GM18861 (cell line): Measurements from ENCODE around the gene LRP2.
A peak's percentile ranks its signal among the peaks of the same experiment; 100 is the strongest.

Source experiments
- ATAC-seq: cut with Tn5 transposase; IDR thresholded peaks from one replicate; pipeline ENCODE4 v1.9.1; 2021; ENCODE audit not compliant: unreplicated experiment

The LRP2 gene

DNA sequence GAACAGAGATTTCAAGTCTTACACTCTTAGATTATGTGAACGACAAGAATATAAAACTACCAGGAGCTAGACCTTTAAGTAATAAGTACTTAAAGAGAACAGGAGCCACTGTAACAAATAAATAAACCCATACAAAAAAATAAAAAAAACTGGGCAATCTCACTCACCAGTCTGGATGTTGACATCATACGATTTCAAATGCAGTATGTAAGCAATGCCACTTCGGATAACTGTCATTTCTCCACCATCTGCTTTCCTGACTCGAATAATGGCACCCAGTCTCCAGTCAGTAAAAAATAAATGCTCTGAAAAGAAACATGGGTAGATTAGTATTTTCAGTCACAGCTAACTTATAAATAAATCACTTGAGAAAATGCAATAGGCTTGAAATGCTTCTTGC, 115.1 kb downstream of the LRP2 start:
- no peak for ATAC-seq

DNA sequence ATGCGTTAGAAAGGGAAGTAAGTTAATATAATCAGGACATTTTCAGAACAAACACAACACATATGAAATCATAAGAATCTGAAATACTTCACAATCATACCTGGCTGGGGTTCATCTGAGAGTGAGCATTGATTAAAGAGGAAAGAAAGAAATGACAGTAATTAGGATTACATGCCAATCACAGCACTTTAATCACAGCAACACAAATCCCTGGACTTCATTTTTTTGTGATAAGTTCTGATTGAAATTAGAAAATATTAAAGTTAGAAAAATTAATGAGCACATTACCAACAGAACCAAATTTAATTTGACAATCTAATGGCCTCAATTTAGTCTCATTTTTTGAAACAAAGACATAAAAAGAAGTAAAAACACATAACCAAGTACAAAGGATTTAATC, 121.9 kb downstream of the LRP2 start:
- ATAC-seq = no peak

GRCh38 chr2:169237939-169238338, 124.4 kb downstream of the LRP2 start:
- no peak for ATAC-seq

GRCh38 chr2:169237286-169237685, 125.0 kb downstream of the LRP2 start:
- ATAC-seq = no peak

DNA sequence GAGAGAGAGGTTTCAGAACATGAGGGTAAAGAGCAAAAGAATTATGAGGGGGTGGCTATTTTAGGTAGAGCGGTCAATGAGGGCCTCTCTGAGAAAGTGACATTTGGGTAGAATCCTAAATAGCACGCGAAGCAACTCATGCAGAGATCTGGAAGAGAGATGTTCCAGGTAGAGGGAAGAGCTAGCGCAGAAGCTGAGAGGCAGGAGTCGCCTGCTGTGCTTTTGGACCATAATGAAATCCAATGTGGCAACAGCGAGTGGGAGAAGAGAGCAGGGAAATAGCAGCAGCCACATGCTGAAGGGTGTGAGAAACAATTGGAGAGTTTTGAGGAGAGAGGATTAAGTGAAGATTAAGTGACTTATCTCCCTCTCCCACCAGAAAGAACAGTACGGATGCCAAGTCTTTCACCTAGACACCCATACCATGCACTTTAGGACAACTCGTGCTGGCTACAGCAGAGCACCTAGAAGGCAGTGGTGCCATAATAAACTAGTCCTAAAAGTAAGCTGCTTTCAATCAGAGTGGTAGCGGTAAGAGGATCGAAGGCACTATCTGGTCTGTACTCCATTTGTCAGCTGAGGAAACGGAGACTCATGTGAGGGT, 129.7 kb downstream of the LRP2 start:
- no peak for ATAC-seq

- no peak for ATAC-seq
Observed at GRCh38 chr2:169230204-169230603, 132.1 kb downstream of the LRP2 start.

GRCh38 chr2:169229590-169229989, 132.7 kb downstream of the LRP2 start:
- ATAC-seq = no peak

GRCh38 chr2:169225906-169226305, 136.4 kb downstream of the LRP2 start:
- ATAC-seq = no peak

GRCh38 chr2:169225233-169225750, 137.0 kb downstream of the LRP2 start:
- ATAC-seq = no peak

- peak; percentile 59 for ATAC-seq
Observed at GRCh38 chr2:169222665-169223064, 139.7 kb downstream of the LRP2 start.

DNA sequence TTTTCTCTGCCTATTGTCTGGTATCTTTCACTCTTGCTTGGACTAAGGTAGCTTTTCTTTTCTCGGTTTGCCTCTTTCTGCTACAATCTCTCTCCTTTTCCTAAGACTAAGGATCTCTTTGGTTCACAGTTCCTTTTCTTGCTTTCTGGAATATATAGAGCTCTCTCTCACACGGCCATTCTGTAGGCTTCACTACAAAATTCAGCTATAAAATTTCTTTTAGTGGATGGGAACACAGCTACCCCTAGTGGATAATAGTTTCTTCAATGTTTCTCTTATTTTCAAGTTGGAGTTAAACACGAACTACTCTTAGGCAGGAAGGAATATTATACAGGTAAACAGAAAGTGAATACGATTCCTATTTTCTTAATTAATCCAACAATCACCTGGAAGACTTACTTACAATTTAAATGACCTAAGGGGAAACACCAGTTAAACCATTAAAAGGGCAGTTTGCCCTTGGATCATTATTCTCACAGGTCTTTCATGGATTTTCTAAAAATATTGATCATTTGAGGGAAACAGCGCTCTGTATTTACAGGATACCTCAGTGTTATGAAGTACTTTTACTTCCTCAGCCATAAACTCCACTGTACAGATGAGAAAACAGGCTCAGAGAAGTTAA, 140.5 kb downstream of the LRP2 start:
- no peak for ATAC-seq

GRCh38 chr2:169210917-169211316, 151.4 kb downstream of the LRP2 start:
- no peak for ATAC-seq

- ATAC-seq = no peak
Observed at GRCh38 chr2:169208026-169208425, 154.3 kb downstream of the LRP2 start.

DNA sequence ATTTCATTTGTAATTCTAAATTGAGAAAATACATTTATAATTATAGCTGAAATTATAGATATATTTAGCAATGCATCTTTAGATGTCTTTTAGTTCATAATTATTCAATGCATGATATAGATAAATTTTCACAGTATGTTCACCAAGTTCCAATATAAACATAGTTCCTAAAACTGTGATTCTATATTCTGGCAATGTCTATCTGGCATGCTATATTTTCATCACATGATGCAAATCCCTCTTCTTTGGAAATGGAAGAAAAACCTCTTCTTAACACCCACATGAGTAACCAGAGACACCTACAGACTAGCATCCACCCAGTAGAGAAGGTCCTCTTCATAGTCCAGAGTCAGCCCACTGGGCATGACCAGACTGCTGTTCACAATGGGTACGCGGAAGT, 157.2 kb downstream of the LRP2 start:
- no peak for ATAC-seq

DNA sequence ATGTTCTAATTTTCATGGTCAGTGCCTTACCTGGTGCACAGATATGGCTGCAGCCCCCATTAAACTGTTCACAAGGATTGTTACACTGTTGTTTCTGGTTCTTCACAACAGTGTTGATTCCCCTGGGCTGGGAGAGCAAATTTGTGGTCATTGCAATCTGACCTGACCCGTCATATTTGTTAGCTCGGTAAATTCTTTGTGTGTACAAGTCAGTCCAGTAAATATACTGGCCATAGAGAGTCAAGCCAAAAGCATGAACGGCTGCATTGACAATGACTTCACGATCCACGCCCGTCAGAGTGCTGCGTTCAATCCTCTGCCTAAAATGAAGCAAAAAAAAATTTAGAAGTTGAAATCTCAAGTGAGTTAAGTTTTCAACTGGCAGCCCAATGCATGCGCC, 158.4 kb downstream of the LRP2 start:
- no peak for ATAC-seq

DNA sequence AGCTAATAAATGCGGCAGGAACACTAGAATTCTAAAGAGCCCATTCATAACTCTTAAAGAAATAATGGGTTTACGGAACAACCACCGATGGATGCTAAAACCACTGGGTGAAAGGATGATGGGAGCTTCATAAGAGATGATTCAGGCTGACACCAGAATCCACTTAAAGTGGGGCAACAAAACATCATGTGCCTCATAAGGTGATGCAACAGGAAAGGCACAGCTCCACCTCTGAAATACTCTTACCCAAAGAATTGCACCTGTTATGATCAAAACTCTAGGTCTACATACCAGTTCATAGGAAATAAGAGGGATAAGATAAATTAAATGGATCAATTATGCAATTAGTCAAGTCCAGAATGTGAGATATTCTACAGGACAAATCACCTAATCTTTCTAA, 161.6 kb downstream of the LRP2 start:
- ATAC-seq = no peak

DNA sequence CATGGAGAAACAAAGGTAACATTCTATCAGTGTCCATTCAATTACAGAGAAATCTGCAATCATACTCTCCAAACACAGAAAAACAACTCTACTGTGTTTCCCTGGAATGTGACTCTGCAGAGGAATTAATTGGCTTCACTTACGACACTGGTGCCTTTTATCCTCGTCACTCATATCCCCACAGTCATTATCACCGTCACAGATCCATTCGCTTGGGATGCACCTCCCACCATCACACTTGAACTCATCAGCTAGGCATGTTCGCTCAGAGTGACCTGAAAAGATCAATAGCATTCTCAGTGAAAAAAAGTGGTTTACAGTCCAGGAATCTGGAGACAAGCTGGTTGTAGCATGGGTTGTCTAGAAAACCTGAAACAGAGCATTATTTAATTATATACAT, 168.7 kb downstream of the LRP2 start:
- ATAC-seq = no peak

- no peak for ATAC-seq
Observed at GRCh38 chr2:169190197-169190775, 172.0 kb downstream of the LRP2 start.

DNA sequence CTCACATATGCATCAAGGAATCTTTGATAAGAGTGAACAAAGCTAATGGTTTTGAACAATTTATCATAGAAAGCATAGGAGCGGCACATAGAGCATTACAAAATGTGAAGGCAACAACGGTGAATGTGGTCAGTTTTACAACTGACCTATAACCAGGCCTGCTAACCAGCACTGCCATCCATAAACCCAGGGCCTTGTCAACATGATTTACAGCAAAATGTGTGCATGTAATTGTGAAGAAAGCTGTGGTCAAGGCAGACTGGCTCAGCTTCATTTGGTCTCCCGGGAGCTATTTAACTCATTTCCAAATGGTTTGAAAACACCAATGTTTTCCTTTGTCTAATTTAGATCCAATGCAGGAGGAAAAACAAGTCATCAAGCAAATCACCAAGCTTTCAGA, 173.2 kb downstream of the LRP2 start:
- ATAC-seq = no peak

GRCh38 chr2:169185711-169186110, 176.6 kb downstream of the LRP2 start:
- no peak for ATAC-seq

- ATAC-seq = no peak
Observed at GRCh38 chr2:169184074-169184473, 178.3 kb downstream of the LRP2 start.

DNA sequence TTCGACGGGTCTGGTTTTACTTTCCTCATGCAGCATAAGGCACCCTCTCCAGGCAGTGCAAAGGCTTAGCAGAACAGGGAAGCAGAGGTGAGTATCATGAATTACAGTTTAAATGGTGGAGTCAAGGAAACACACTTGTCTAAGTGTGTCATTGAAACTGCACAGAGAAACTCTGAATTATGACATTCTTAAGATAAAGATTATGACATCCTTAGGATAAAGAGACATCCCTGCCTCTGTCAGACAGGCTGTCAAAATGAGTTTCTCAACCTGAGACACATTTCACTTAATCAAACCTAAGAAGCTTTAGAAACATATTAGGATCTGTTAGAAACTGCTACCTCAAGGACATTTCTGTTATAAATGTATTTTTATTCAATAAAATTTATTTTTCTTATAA, 179.8 kb downstream of the LRP2 start:
- ATAC-seq = no peak
